Astrocyte (in vitro differentiated cells and primary cell): Measurements from ENCODE around the gene AKR1C3. TPM values are rescaled to one million over a fixed set of nuclear protein-coding genes. Genes with fewer than 3 reads are reported as not detected.

Source experiments
- DNase-seq: peaks from one replicate; pipeline ENCODE4 v3.0.0-alpha.2; 2010; ENCODE audit warnings: low read depth
- FAIRE-seq: peaks from 2 replicates; lab custom pipeline; 2011; peaks lifted over from hg19 to GRCh38; lab: Jason Lieb, UNC
- H2AFZ ChIP-seq: 2 replicates; pipeline ENCODE4 v1.6.0; 2012; ENCODE audit warnings: low read depth, low read length, inconsistent platforms
- H3K27ac ChIP-seq: 2 replicates; pipeline ENCODE4 v1.5.1; 2011; ENCODE audit warnings: low read depth, low read length, inconsistent platforms
- H3K27me3 ChIP-seq: 2 replicates; pipeline ENCODE4 v1.6.0; 2011; ENCODE audit warnings: low read length, inconsistent platforms; ENCODE audit not compliant: insufficient read depth
- H3K36me3 ChIP-seq: 2 replicates; pipeline ENCODE4 v1.5.1; 2011; ENCODE audit warnings: low read length, inconsistent platforms; ENCODE audit not compliant: insufficient read depth
- H3K4me1 ChIP-seq: 2 replicates; pipeline ENCODE4 v1.5.1; 2011; ENCODE audit warnings: low read length, inconsistent platforms; ENCODE audit not compliant: insufficient read depth
- H3K4me2 ChIP-seq: 2 replicates; pipeline ENCODE4 v1.6.0; 2012; ENCODE audit warnings: low read length, inconsistent platforms
- H3K4me3 ChIP-seq: 2 replicates; pipeline ENCODE4 v1.5.1; 2011; ENCODE audit warnings: low read depth, mild to moderate bottlenecking, low read length, inconsistent platforms; ENCODE audit not compliant: insufficient read depth
- H3K79me2 ChIP-seq: 2 replicates; pipeline ENCODE4 v1.6.0; 2012; ENCODE audit warnings: mild to moderate bottlenecking, low read length, inconsistent platforms; ENCODE audit not compliant: insufficient read depth
- H3K9ac ChIP-seq: 2 replicates; pipeline ENCODE4 v1.6.0; 2012; ENCODE audit warnings: mild to moderate bottlenecking, low read length, inconsistent platforms
- H3K9me3 ChIP-seq: 2 replicates; pipeline ENCODE4 v1.5.1; 2012; ENCODE audit warnings: low read depth, mild to moderate bottlenecking, low read length, inconsistent platforms; ENCODE audit not compliant: insufficient read depth
- H4K20me1 ChIP-seq: 2 replicates; pipeline ENCODE4 v1.6.0; 2012; ENCODE audit warnings: low read length, inconsistent platforms; ENCODE audit not compliant: insufficient read depth
- H3K27ac Mint-ChIP-seq: one replicate; pipeline ENCODE4 v1.8.0; 2021; ENCODE audit warnings: mild to moderate bottlenecking, mixed read lengths; ENCODE audit not compliant: unreplicated experiment
- H3K27me3 Mint-ChIP-seq: one replicate; pipeline ENCODE4 v1.8.0; 2021; ENCODE audit warnings: low read depth, mixed read lengths; ENCODE audit not compliant: unreplicated experiment
- H3K36me3 Mint-ChIP-seq: one replicate; pipeline ENCODE4 v1.8.0; 2021; ENCODE audit warnings: low read depth, mixed read lengths; ENCODE audit not compliant: unreplicated experiment
- H3K4me1 Mint-ChIP-seq: one replicate; pipeline ENCODE4 v1.8.0; 2021; ENCODE audit warnings: low read depth, mixed read lengths; ENCODE audit not compliant: unreplicated experiment
- H3K4me3 Mint-ChIP-seq: one replicate; pipeline ENCODE4 v1.8.0; 2021; ENCODE audit warnings: mild to moderate bottlenecking, moderate library complexity, mixed read lengths; ENCODE audit not compliant: unreplicated experiment
- H3K9me3 Mint-ChIP-seq: one replicate; pipeline ENCODE4 v1.8.0; 2021; ENCODE audit warnings: mild to moderate bottlenecking, mixed read lengths; ENCODE audit not compliant: unreplicated experiment
- EZH2 ChIP-seq: IDR thresholded peaks from 2 replicates; pipeline ENCODE4 v1.6.1; 2012; ENCODE audit warnings: mild to moderate bottlenecking, low read length, inconsistent platforms; ENCODE audit not compliant: insufficient read depth
- total RNA-seq: library from RNA; stranded (reverse); gene quantifications from 2 replicates; pipeline ENCODE4 v1.2.1, GENCODE V29; 2021
- TF ChIP-seq, protein P1 (sequence below): IDR thresholded peaks from 2 replicates; pipeline ENCODE4 v1.5.1; 2011; ENCODE audit warnings: low read depth, mild to moderate bottlenecking, inconsistent platforms, low read length, moderate library complexity; ENCODE audit not compliant: insufficient read depth

AKR1C3 gene
- total RNA-seq, 1 donor from 2014 or later = 0.43 TPM

- TF ChIP-seq EZH2 = no peak
- TF ChIP-seq, protein P1, sequence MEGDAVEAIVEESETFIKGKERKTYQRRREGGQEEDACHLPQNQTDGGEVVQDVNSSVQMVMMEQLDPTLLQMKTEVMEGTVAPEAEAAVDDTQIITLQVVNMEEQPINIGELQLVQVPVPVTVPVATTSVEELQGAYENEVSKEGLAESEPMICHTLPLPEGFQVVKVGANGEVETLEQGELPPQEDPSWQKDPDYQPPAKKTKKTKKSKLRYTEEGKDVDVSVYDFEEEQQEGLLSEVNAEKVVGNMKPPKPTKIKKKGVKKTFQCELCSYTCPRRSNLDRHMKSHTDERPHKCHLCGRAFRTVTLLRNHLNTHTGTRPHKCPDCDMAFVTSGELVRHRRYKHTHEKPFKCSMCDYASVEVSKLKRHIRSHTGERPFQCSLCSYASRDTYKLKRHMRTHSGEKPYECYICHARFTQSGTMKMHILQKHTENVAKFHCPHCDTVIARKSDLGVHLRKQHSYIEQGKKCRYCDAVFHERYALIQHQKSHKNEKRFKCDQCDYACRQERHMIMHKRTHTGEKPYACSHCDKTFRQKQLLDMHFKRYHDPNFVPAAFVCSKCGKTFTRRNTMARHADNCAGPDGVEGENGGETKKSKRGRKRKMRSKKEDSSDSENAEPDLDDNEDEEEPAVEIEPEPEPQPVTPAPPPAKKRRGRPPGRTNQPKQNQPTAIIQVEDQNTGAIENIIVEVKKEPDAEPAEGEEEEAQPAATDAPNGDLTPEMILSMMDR = no peak
- H3K4me1 Mint-ChIP-seq = peaks cover 21% of the 10 kb centered on the region
- H3K4me1 ChIP-seq = peaks cover 12% of the 10 kb centered on the region
- no peak overlapping the region for H3K27ac ChIP-seq
- H3K9ac ChIP-seq = no peak overlapping the region
- H3K27me3 Mint-ChIP-seq = no peaks in the 10 kb centered on the region
- FAIRE-seq (no peak), DNase-seq (no peak)
- peaks cover 4% of the 10 kb centered on the region for H3K36me3 Mint-ChIP-seq
- H3K27me3 ChIP-seq = no peaks in the 10 kb centered on the region
- no peaks in the 10 kb centered on the region for H3K36me3 ChIP-seq
- no peaks in the 10 kb centered on the region for H3K9me3 ChIP-seq
- no peaks in the 10 kb centered on the region for H4K20me1 ChIP-seq
- H3K27ac Mint-ChIP-seq = no peak overlapping the region
- H3K79me2 ChIP-seq = no peaks in the 10 kb centered on the region
- peaks cover 5% of the 10 kb centered on the region for H3K9me3 Mint-ChIP-seq
- no peak overlapping the region for H3K4me3 ChIP-seq
- H2AFZ ChIP-seq = no peak overlapping the region
- H3K4me2 ChIP-seq = no peak overlapping the region
- no peak overlapping the region for H3K4me3 Mint-ChIP-seq
Measured at GRCh38 chr10:5068274-5068984, 25.8 kb upstream of the AKR1C3 start.

GRCh38 chr10:5070648-5071410, 23.4 kb upstream of the AKR1C3 start:
- FAIRE-seq = no peak
- H3K4me2 ChIP-seq = peak overlapping the region; percentile 42
- TF ChIP-seq, protein P1 = no peak
- no peak for TF ChIP-seq EZH2

More at GRCh38 chr10:5070648-5071410, 23.4 kb upstream of the AKR1C3 start:
- Histone ChIP-seq H3K4me1 (peaks cover 12% of the 10 kb centered on the region), H3K4me3 (no peak overlapping the region), H3K79me2 (no peaks in the 10 kb centered on the region), H2AFZ (peak overlapping the region; percentile 62), H3K27me3 (no peaks in the 10 kb centered on the region), H3K9ac (peak overlapping the region; percentile 18), H3K9me3 (no peaks in the 10 kb centered on the region), H3K36me3 (no peaks in the 10 kb centered on the region), H4K20me1 (no peaks in the 10 kb centered on the region), H3K27ac (peak overlapping the region; percentile 18)
- Mint-ChIP-seq H3K27me3 (no peaks in the 10 kb centered on the region), H3K36me3 (peaks cover 1% of the 10 kb centered on the region), H3K9me3 (peaks cover 5% of the 10 kb centered on the region), H3K4me3 (peak overlapping the region; percentile 40), H3K4me1 (peaks cover 17% of the 10 kb centered on the region), H3K27ac (peak overlapping the region; percentile 99)
- DNase-seq = peak; percentile 14
